Prostate gland (tissue), 2 donors: ENCODE results near the gene PDZRN3.

Experiments
- CTCF ChIP-seq, 4 experiments: fragments of 200-600 bp in 2 of 4; fragments of 450-650 bp in 2 of 4; sonication (generic) in 2 of 4; IDR thresholded peaks; 1 replicate in 3 of 4; 2 replicates in 1 of 4; pipeline ENCODE4 v1.5.1; 2016 to 2019; ENCODE audit warnings: antibody characterized with exemption in 4 of 4, mild to moderate bottlenecking in 2 of 4, moderate library complexity in 2 of 4
- POLR2A ChIP-seq: fragments of 450-650 bp; IDR thresholded peaks from one replicate; pipeline ENCODE4 v1.6.1; 2016; ENCODE audit warnings: antibody characterized with exemption, mild to moderate bottlenecking
- POLR2AphosphoS5 ChIP-seq: sonication (generic); formaldehyde crosslinking; IDR thresholded peaks from one replicate; pipeline ENCODE4 v1.6.1; 2017; ENCODE audit warnings: antibody characterized with exemption

- TF ChIP-seq CTCF (IDR thresholded peaks at IDR 0.05) (no peak), POLR2A (no peak), POLR2AphosphoS5 (no peak)
These were observed 121.0 kb downstream of the PDZRN3 start for GRCh38 chr3:73503781-73504180.
